Loucy (cell line): ENCODE measurements around the gene RER1.
A peak's percentile ranks its signal among the peaks of the same experiment; 100 is the strongest.

Experiments
- H2AFZ ChIP-seq: fragments of 200-600 bp; sonication (generic); 2 replicates; pipeline ENCODE4 v1.6.0; 2016; ENCODE audit warnings: antibody characterized with exemption, mild to moderate bottlenecking, low read length, moderate library complexity
- H3F3A ChIP-seq: fragments of 200-600 bp; 2 replicates; pipeline ENCODE4 v1.6.0; 2016; ENCODE audit warnings: antibody characterized with exemption, low read depth, mild to moderate bottlenecking
- H3K27me3 ChIP-seq: fragments of 200-600 bp; sonication (generic); 2 replicates; pipeline ENCODE4 v1.6.1; 2014; ENCODE audit warnings: low read length, mild to moderate bottlenecking; ENCODE audit not compliant: insufficient read depth, poor library complexity, severe bottlenecking
- H3K36me3 ChIP-seq: fragments of 200-600 bp; sonication (generic); 2 replicates; pipeline ENCODE4 v1.6.1; 2016; ENCODE audit warnings: low read length; ENCODE audit not compliant: insufficient read depth
- H3K4me1 ChIP-seq: fragments of 200-600 bp; sonication (generic); 2 replicates; pipeline ENCODE4 v1.5.1; 2014; ENCODE audit warnings: low read length, mild to moderate bottlenecking; ENCODE audit not compliant: insufficient read depth, poor library complexity, severe bottlenecking
- H3K4me2 ChIP-seq: fragments of 200-600 bp; sonication (generic); 2 replicates; pipeline ENCODE4 v1.6.0; 2014; ENCODE audit warnings: antibody characterized with exemption, low read length, low read depth, mild to moderate bottlenecking; ENCODE audit not compliant: poor library complexity, severe bottlenecking
- H3K4me3 ChIP-seq: fragments of 200-600 bp; sonication (generic); 2 replicates; pipeline ENCODE4 v1.5.1; 2014; ENCODE audit warnings: low read length, mild to moderate bottlenecking, mixed read lengths; ENCODE audit not compliant: poor library complexity, severe bottlenecking
- H3K79me2 ChIP-seq: fragments of 200-600 bp; sonication (generic); 2 replicates; pipeline ENCODE4 v1.6.1; 2014; ENCODE audit warnings: low read length; ENCODE audit not compliant: insufficient read depth
- H3K9ac ChIP-seq: fragments of 200-600 bp; sonication (generic); 2 replicates; pipeline ENCODE4 v1.6.0; 2014; ENCODE audit warnings: mild to moderate bottlenecking, low read depth, low read length, moderate library complexity; ENCODE audit not compliant: poor library complexity, severe bottlenecking
- H3K9me2 ChIP-seq: fragments of 200-600 bp; sonication (generic); replicated peaks from 2 replicates; pipeline ENCODE4 v1.6.1; 2016; ENCODE audit warnings: low read depth, low read length, mixed read lengths
- H3K9me3 ChIP-seq: fragments of 200-600 bp; sonication (generic); 2 replicates; pipeline ENCODE4 v1.6.1; 2014; ENCODE audit warnings: mild to moderate bottlenecking, antibody characterized with exemption, low read length, low read depth; ENCODE audit not compliant: insufficient read depth
- H4K20me1 ChIP-seq: fragments of 200-600 bp; sonication (generic); 2 replicates; pipeline ENCODE4 v1.6.0; 2014; ENCODE audit warnings: antibody characterized with exemption, low read length, mild to moderate bottlenecking; ENCODE audit not compliant: insufficient read depth, poor library complexity, severe bottlenecking
- CTCF ChIP-seq: fragments of 200-600 bp; sonication (generic); conservative IDR thresholded peaks from 2 replicates; pipeline ENCODE4 v1.5.1; 2014; ENCODE audit warnings: mild to moderate bottlenecking, antibody characterized with exemption, low read length
- EZH2phosphoT487 ChIP-seq: fragments of 200-600 bp; IDR thresholded peaks from 2 replicates; pipeline ENCODE4 v1.6.1; 2018; ENCODE audit warnings: antibody characterized with exemption, mild to moderate bottlenecking, moderate library complexity, borderline replicate concordance

The RER1 gene

GRCh38 chr1:2427976-2428375, 36.3 kb downstream of the RER1 start:
- peaks cover 6% of the 10 kb centered on the region; the same call in 1 of the 2 replicates for H3K9me3 ChIP-seq
- H3K4me1 ChIP-seq, result no peaks in the 10 kb centered on the region
- no peaks in the 10 kb centered on the region for H3F3A ChIP-seq
- no peaks in the 10 kb centered on the region for H4K20me1 ChIP-seq
- no peaks in the 10 kb centered on the region for H3K36me3 ChIP-seq
- no peaks in the 10 kb centered on the region for H3K27me3 ChIP-seq
- H3K9me2 ChIP-seq, result no peaks in the 10 kb centered on the region
- H2AFZ ChIP-seq, result no peak overlapping the region
- no peak overlapping the region for H3K4me2 ChIP-seq
- no peaks in the 10 kb centered on the region for H3K79me2 ChIP-seq
- H3K9ac ChIP-seq, result no peak overlapping the region
- no peak overlapping the region for H3K4me3 ChIP-seq
- no peak for TF ChIP-seq CTCF
- no peak for TF ChIP-seq EZH2phosphoT487

- H3K9me2 ChIP-seq, result no peaks in the 10 kb centered on the region
Measured at GRCh38 chr1:2428490-2428889, 36.8 kb downstream of the RER1 start.

GRCh38 chr1:2429780-2430591, 38.3 kb downstream of the RER1 start:
- H3K4me2 ChIP-seq, result no peak overlapping the region
- TF ChIP-seq EZH2phosphoT487 (no peak), CTCF (peak; percentile 45)
- H3F3A ChIP-seq, result no peaks in the 10 kb centered on the region
- no peaks in the 10 kb centered on the region for H3K4me1 ChIP-seq
- no peaks in the 10 kb centered on the region for H3K36me3 ChIP-seq
- H3K27me3 ChIP-seq, result no peaks in the 10 kb centered on the region
- no peak overlapping the region for H3K9ac ChIP-seq
- H3K4me3 ChIP-seq, result no peak overlapping the region
- no peaks in the 10 kb centered on the region for H3K79me2 ChIP-seq
- H4K20me1 ChIP-seq, result no peaks in the 10 kb centered on the region
- H3K9me3 ChIP-seq, result peaks cover 2% of the 10 kb centered on the region; the same call in 1 of the 2 replicates
- H3K9me2 ChIP-seq, result no peaks in the 10 kb centered on the region
- no peak overlapping the region for H2AFZ ChIP-seq

More at GRCh38 chr1:2428490-2428889, 36.8 kb downstream of the RER1 start:
- Histone ChIP-seq H3K79me2 (no peaks in the 10 kb centered on the region), H3K9ac (no peak overlapping the region), H3K9me3 (peaks cover 2% of the 10 kb centered on the region; the same call in 1 of the 2 replicates), H2AFZ (no peak overlapping the region), H3F3A (no peaks in the 10 kb centered on the region), H4K20me1 (no peaks in the 10 kb centered on the region), H3K27me3 (no peaks in the 10 kb centered on the region), H3K4me3 (no peak overlapping the region), H3K4me2 (no peak overlapping the region), H3K4me1 (no peaks in the 10 kb centered on the region), H3K36me3 (no peaks in the 10 kb centered on the region)
- TF ChIP-seq CTCF (no peak), EZH2phosphoT487 (no peak)
